Pancreas (tissue), 10 donors: ENCODE measurements around the gene RALGDS. TPM values are rescaled to one million over a fixed set of nuclear protein-coding genes. Genes with fewer than 3 reads are reported as not detected.

ENCODE experiments used
- ATAC-seq, 4 donors: fragments of 200-7000 bp; cut with Tn5 transposase; one replicate each; pipeline versions ENCODE4 v1.8.0 to v1.9.1; 2020; ENCODE audit warnings: mild to moderate bottlenecking in 4 of 4, moderate library complexity in 4 of 4
- DNase-seq, 6 donors: peaks; one replicate each; pipeline ENCODE4 v3.0.0-alpha.2; 2020
- FAIRE-seq: peaks from 2 replicates; lab custom pipeline; 2012; peaks lifted over from hg19 to GRCh38; lab: Jason Lieb, UNC
- H3K27ac ChIP-seq, 4 donors: fragments of 200-600 bp; sonication (generic); 1 replicate in 3 of 4; 2 replicates in 1 of 4; pipeline versions ENCODE4 v1.5.0 to v1.8.0; 2020
- H3K27me3 ChIP-seq, 4 donors: fragments of 200-600 bp; one replicate each; pipeline ENCODE4 v1.8.0; 2021
- H3K36me3 ChIP-seq, 3 donors: fragments of 200-600 bp; sonication (generic) in 1 of 3; one replicate each; pipeline versions ENCODE4 v1.5.0 to v1.8.0; 2020 to 2021
- H3K4me1 ChIP-seq, 3 donors: fragments of 200-600 bp; one replicate each; pipeline ENCODE4 v1.8.0; 2021
- H3K4me3 ChIP-seq, 4 donors: fragments of 200-600 bp; sonication (generic) in 2 of 4; one replicate each; pipeline versions ENCODE4 v1.5.0 to v1.8.0; 2020 to 2021
- H3K9me3 ChIP-seq, 4 donors: fragments of 200-600 bp; one replicate each; pipeline ENCODE4 v1.8.0; 2021
- WGBS, 2 donors: extraction: QIAGEN DNeasy Blood & Tissue Kit; methylation state at CpG; one replicate each; pipeline ENCODE4 v1.1.7; 2013; 5-methylcytosine and 5-hydroxymethylcytosine counted together
- intact Hi-C, 3 donors: fragments of 100-400 bp; cut with DNase I; formaldehyde crosslinking; loops; one replicate each; pipeline versions ENCODE4 v1.11.1 to v1.14.2; 2022
- polyA plus RNA-seq, 2 donors: library from polyadenylated mRNA; stranded (reverse); fragments of 200-250 nt; gene quantifications; one replicate each; pipeline ENCODE4 v1.2.3, GENCODE V29; 2013
- total RNA-seq, 6 donors: library from RNA; stranded (reverse); fragmentation: NEBNext Ultra II Directional in 4 of 6; extraction: Animal tissue kit (Norgen Biotek cat#: 25700) in 4 of 6; gene quantifications; one replicate each; pipeline versions ENCODE4 v1.2.1 to v1.2.4, GENCODE V29; 2021 to 2023
- TF ChIP-seq, protein P1 (sequence below), 4 donors: fragments of 200-600 bp; sonication (generic) in 3 of 4; IDR thresholded peaks; one replicate each; pipeline versions ENCODE4 v1.5.0 to v1.8.0; 2021; ENCODE audit warnings: antibody characterized with exemption in 4 of 4
- donor health status: healthy with polysubstance abuse.
- donor health status: DM: no; HTN: no; CAD: no; lungs with moderate emphysema.
- donor health status: DM: no; HTN: no; CAD: no.
- donor health status: control.
- donor health status: control.
- donor health status: Bipolar disorder and iron deficiency.
- donor health status: DM: yes; HTN: yes; CAD: no.
- donor health status: DM: no; HTN: no; CAD: no.
- donor health status: DM: no; HTN: no; CAD: no.
- donor health status: DM: yes; HTN: yes; CAD: no.

The RALGDS gene
- total and polyA plus RNA-seq, 8 donors: 16.1 to 69.7 (median 20.5) TPM

DNA sequence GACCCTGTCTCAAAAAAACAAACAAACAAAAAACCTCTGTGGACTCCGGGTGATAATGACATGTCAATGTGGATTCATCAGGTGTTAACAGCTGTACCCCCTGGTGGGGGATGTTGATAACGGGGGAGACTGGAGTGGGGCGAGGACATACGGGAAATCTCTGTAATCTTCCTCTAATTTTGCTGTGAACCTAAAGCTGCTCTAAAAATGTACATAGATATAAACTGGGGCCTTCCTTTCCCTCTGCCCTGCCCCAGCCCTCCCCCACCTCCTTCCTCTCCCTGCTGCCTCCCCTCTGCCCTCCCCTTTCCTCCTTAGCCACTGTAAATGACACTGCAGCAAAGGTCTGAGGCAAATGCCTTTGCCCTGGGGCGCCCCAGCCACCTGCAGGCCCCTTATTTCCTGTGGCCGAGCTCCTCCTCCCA lies 60.6 kb downstream of the RALGDS start:
- FAIRE-seq (no peak), DNase-seq (no peak), ATAC-seq (no peak)
- peak overlapping the region; percentile 22 to 78 (median 51) for H3K27ac ChIP-seq
- WGBS, 2 donors: 33 to 42% methylated on average over 6 of the region's 6 CpGs
- peaks cover 0 to 27% (median 10%) of the 10 kb centered on the region in 3 donors for H3K36me3 ChIP-seq
- no peaks in the 10 kb centered on the region for H3K9me3 ChIP-seq
- H3K27me3 ChIP-seq: no peaks in the 10 kb centered on the region
- H3K4me3 ChIP-seq: no peak overlapping the region
- TF ChIP-seq, protein P1, sequence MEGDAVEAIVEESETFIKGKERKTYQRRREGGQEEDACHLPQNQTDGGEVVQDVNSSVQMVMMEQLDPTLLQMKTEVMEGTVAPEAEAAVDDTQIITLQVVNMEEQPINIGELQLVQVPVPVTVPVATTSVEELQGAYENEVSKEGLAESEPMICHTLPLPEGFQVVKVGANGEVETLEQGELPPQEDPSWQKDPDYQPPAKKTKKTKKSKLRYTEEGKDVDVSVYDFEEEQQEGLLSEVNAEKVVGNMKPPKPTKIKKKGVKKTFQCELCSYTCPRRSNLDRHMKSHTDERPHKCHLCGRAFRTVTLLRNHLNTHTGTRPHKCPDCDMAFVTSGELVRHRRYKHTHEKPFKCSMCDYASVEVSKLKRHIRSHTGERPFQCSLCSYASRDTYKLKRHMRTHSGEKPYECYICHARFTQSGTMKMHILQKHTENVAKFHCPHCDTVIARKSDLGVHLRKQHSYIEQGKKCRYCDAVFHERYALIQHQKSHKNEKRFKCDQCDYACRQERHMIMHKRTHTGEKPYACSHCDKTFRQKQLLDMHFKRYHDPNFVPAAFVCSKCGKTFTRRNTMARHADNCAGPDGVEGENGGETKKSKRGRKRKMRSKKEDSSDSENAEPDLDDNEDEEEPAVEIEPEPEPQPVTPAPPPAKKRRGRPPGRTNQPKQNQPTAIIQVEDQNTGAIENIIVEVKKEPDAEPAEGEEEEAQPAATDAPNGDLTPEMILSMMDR (IDR thresholded peaks at IDR 0.05): no peak
- intact Hi-C loops: no loop called here
- peaks cover 18 to 46% (median 31%) of the 10 kb centered on the region in 3 donors for H3K4me1 ChIP-seq

DNA sequence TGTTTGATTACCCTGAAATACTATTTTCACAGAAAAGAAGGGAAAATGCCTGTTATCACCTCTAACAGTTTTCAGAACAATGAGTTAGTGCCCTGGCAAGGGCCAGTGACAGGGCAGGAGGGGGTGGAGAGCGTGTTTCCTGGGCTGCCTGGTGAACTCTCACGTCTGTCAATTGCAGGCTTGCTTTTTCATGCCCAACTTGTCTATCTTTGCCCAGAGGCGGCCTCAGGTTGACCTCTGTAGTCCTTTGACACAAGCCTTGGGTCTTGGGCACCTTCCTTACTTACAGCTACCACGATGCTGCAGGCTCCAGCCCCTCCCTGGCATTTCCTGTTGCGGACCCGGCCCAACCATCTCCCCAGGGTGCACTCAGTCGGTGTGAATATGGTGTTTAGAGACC lies 61.4 kb downstream of the RALGDS start:
- H3K4me1 ChIP-seq: peaks cover 21 to 52% (median 37%) of the 10 kb centered on the region in 3 donors
- TF ChIP-seq, protein P1 (IDR thresholded peaks at IDR 0.05): no peak
- peak in 3 of 4 donors; percentile 3 to 11 (median 8) for ATAC-seq
- peaks cover 0 to 19% (median 2%) of the 10 kb centered on the region in 3 donors for H3K36me3 ChIP-seq
- no peaks in the 10 kb centered on the region for H3K9me3 ChIP-seq
- intact Hi-C loops: no loop called here
- FAIRE-seq: no peak
- 28 to 30% methylated on average over 7 of the region's 7 CpGs for WGBS, 2 donors
- peak; percentile 59 to 77 (median 64) for DNase-seq
- peak overlapping the region in 3 of 4 donors; percentile 31 to 69 (median 33) for H3K27ac ChIP-seq
- H3K27me3 ChIP-seq: no peaks in the 10 kb centered on the region
- H3K4me3 ChIP-seq: no peak overlapping the region

DNA sequence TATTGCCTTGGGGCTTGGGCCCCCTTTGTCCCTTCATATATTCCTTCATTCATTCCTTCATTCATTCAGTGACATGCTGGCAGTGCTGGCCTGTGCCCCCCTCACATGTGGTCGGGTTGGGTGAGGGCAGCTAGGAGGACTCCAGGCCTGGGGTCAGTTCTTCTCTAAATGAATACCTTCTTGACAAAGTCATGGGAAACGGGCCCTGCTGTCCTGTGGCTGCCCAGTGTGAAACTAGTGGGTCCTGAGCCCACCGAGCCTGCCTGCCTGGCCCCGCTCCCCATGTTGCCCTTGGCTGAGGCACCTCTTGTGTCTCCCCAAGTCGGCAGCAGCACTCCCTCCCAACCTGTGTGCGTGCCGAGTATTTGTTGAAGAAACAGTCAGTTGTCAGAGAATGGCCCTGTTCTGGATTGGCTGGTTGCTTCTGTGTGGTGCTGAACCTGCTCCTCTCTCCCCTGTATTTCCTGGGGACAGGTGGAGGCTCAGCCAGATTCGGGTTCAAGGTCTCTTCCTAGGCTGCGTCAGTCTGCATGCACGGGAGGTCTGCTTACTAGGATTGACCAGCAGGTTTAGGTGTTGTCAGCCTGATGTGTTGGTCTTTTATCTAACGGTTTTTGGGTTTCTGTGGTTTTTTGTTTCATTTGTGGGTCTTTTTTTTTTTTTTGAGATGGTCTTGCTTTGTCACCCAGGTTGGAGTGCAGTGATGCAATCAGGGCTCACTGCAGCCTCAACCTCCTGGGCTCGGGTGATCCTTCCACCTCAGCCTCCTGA lies 62.3 kb downstream of the RALGDS start:
- H3K27me3 ChIP-seq: no peaks in the 10 kb centered on the region
- intact Hi-C loops: no loop called here
- no peak for ATAC-seq
- no peaks in the 10 kb centered on the region for H3K9me3 ChIP-seq
- H3K27ac ChIP-seq: peak overlapping the region in 3 of 4 donors; percentile 31 to 69 (median 33)
- TF ChIP-seq, protein P1 (IDR thresholded peaks at IDR 0.05): no peak
- peaks cover 0 to 12% (median 0%) of the 10 kb centered on the region in 3 donors for H3K36me3 ChIP-seq
- no peak overlapping the region for H3K4me3 ChIP-seq
- no peak for FAIRE-seq
- peak in 3 of 6 donors; percentile 30 to 62 (median 56) for DNase-seq
- H3K4me1 ChIP-seq: peaks cover 25 to 56% (median 45%) of the 10 kb centered on the region in 3 donors
- WGBS, 2 donors: 42 to 48% methylated on average over 12 of the region's 12 CpGs

DNA sequence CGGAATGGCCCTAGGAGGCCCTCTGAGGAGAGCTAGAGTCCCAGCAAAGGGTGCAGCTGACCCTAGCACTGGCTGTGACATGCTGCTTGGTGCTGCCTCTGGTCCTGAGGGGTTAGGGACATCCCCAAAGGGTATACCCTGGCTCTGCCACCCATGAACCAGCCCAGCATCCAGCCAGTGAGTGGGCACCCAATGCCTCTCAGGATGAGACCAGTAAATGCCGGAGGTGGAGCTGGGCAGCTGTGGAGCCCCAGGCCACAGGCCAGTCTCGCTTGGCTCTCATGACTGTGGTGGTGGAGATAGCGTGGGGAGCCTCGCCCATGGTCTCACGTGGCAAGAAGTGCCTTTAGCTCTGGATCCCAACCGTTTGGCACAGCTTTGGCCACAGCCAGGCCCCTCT lies 63.0 kb downstream of the RALGDS start:
- TF ChIP-seq, protein P1 (IDR thresholded peaks at IDR 0.05): no peak
- H3K4me1 ChIP-seq: peaks cover 25 to 58% (median 45%) of the 10 kb centered on the region in 3 donors
- peaks cover 0 to 7% (median 0%) of the 10 kb centered on the region in 3 donors for H3K36me3 ChIP-seq
- DNase-seq: peak in 2 of 6 donors; percentile 53 to 68
- peak overlapping the region in 2 of 4 donors; percentile 33 to 47 for H3K27ac ChIP-seq
- no peak for ATAC-seq
- no peaks in the 10 kb centered on the region for H3K9me3 ChIP-seq
- no peaks in the 10 kb centered on the region for H3K27me3 ChIP-seq
- no peak overlapping the region for H3K4me3 ChIP-seq
- intact Hi-C loops: no loop called here
- no peak for FAIRE-seq
- 48 to 52% methylated on average over 7 of the region's 7 CpGs for WGBS, 2 donors
